Loucy (cell line): ENCODE results near the gene INHA.

Experiments
- H2AFZ ChIP-seq: fragments of 200-600 bp; sonication (generic); 2 replicates; pipeline ENCODE4 v1.6.0; 2016; ENCODE audit warnings: antibody characterized with exemption, mild to moderate bottlenecking, low read length, moderate library complexity
- H3F3A ChIP-seq: fragments of 200-600 bp; 2 replicates; pipeline ENCODE4 v1.6.0; 2016; ENCODE audit warnings: antibody characterized with exemption, low read depth, mild to moderate bottlenecking
- H3K27me3 ChIP-seq: fragments of 200-600 bp; sonication (generic); 2 replicates; pipeline ENCODE4 v1.6.1; 2014; ENCODE audit warnings: low read length, mild to moderate bottlenecking; ENCODE audit not compliant: insufficient read depth, poor library complexity, severe bottlenecking
- H3K36me3 ChIP-seq: fragments of 200-600 bp; sonication (generic); 2 replicates; pipeline ENCODE4 v1.6.1; 2016; ENCODE audit warnings: low read length; ENCODE audit not compliant: insufficient read depth
- H3K4me1 ChIP-seq: fragments of 200-600 bp; sonication (generic); 2 replicates; pipeline ENCODE4 v1.5.1; 2014; ENCODE audit warnings: low read length, mild to moderate bottlenecking; ENCODE audit not compliant: insufficient read depth, poor library complexity, severe bottlenecking
- H3K4me2 ChIP-seq: fragments of 200-600 bp; sonication (generic); 2 replicates; pipeline ENCODE4 v1.6.0; 2014; ENCODE audit warnings: antibody characterized with exemption, low read length, low read depth, mild to moderate bottlenecking; ENCODE audit not compliant: poor library complexity, severe bottlenecking
- H3K4me3 ChIP-seq: fragments of 200-600 bp; sonication (generic); 2 replicates; pipeline ENCODE4 v1.5.1; 2014; ENCODE audit warnings: low read length, mild to moderate bottlenecking, mixed read lengths; ENCODE audit not compliant: poor library complexity, severe bottlenecking
- H3K79me2 ChIP-seq: fragments of 200-600 bp; sonication (generic); 2 replicates; pipeline ENCODE4 v1.6.1; 2014; ENCODE audit warnings: low read length; ENCODE audit not compliant: insufficient read depth
- H3K9ac ChIP-seq: fragments of 200-600 bp; sonication (generic); 2 replicates; pipeline ENCODE4 v1.6.0; 2014; ENCODE audit warnings: mild to moderate bottlenecking, low read depth, low read length, moderate library complexity; ENCODE audit not compliant: poor library complexity, severe bottlenecking
- H3K9me2 ChIP-seq: fragments of 200-600 bp; sonication (generic); replicated peaks from 2 replicates; pipeline ENCODE4 v1.6.1; 2016; ENCODE audit warnings: low read depth, low read length, mixed read lengths
- H3K9me3 ChIP-seq: fragments of 200-600 bp; sonication (generic); 2 replicates; pipeline ENCODE4 v1.6.1; 2014; ENCODE audit warnings: mild to moderate bottlenecking, antibody characterized with exemption, low read length, low read depth; ENCODE audit not compliant: insufficient read depth
- H4K20me1 ChIP-seq: fragments of 200-600 bp; sonication (generic); 2 replicates; pipeline ENCODE4 v1.6.0; 2014; ENCODE audit warnings: antibody characterized with exemption, low read length, mild to moderate bottlenecking; ENCODE audit not compliant: insufficient read depth, poor library complexity, severe bottlenecking
- CTCF ChIP-seq: fragments of 200-600 bp; sonication (generic); conservative IDR thresholded peaks from 2 replicates; pipeline ENCODE4 v1.5.1; 2014; ENCODE audit warnings: mild to moderate bottlenecking, antibody characterized with exemption, low read length
- EZH2phosphoT487 ChIP-seq: fragments of 200-600 bp; IDR thresholded peaks from 2 replicates; pipeline ENCODE4 v1.6.1; 2018; ENCODE audit warnings: antibody characterized with exemption, mild to moderate bottlenecking, moderate library complexity, borderline replicate concordance

The INHA gene

GRCh38 chr2:219615894-219616293, 43.8 kb downstream of the INHA start:
- Histone ChIP-seq H3K27me3 (no peaks in the 10 kb centered on the region), H3K4me3 (no peak overlapping the region), H3K36me3 (peaks cover 5% of the 10 kb centered on the region; the same call in 1 of the 2 replicates), H3K9me3 (no peaks in the 10 kb centered on the region), H4K20me1 (no peaks in the 10 kb centered on the region), H3K4me1 (no peaks in the 10 kb centered on the region), H3K79me2 (no peaks in the 10 kb centered on the region), H3K4me2 (no peak overlapping the region), H3K9me2 (no peaks in the 10 kb centered on the region), H3K9ac (no peak overlapping the region), H3F3A (no peaks in the 10 kb centered on the region), H2AFZ (no peak overlapping the region)
- TF ChIP-seq CTCF (no peak), EZH2phosphoT487 (no peak)

- H3K27me3 ChIP-seq = no peaks in the 10 kb centered on the region
- no peaks in the 10 kb centered on the region for H3K79me2 ChIP-seq
- H4K20me1 ChIP-seq = no peaks in the 10 kb centered on the region
- H3K9me3 ChIP-seq = no peaks in the 10 kb centered on the region
- no peak overlapping the region for H3K9ac ChIP-seq
- H3F3A ChIP-seq = no peaks in the 10 kb centered on the region
- no peak overlapping the region for H3K4me3 ChIP-seq
- H3K4me1 ChIP-seq = no peaks in the 10 kb centered on the region
- H3K36me3 ChIP-seq = peaks cover 5% of the 10 kb centered on the region; the same call in 1 of the 2 replicates
- no peak overlapping the region for H2AFZ ChIP-seq
- TF ChIP-seq EZH2phosphoT487 (no peak), CTCF (no peak)
- H3K9me2 ChIP-seq = no peaks in the 10 kb centered on the region
- H3K4me2 ChIP-seq = no peak overlapping the region
These were observed 44.4 kb downstream of the INHA start for GRCh38 chr2:219616550-219616949.

GRCh38 chr2:219618733-219619122, 46.6 kb downstream of the INHA start:
- Histone ChIP-seq H3K4me2 (no peak overlapping the region), H3K9me2 (no peaks in the 10 kb centered on the region), H4K20me1 (no peaks in the 10 kb centered on the region), H3K36me3 (peaks cover 5% of the 10 kb centered on the region; the same call in 1 of the 2 replicates), H3K79me2 (no peaks in the 10 kb centered on the region), H3K27me3 (no peaks in the 10 kb centered on the region), H2AFZ (no peak overlapping the region), H3K9ac (no peak overlapping the region), H3K4me3 (no peak overlapping the region), H3K9me3 (no peaks in the 10 kb centered on the region), H3K4me1 (no peaks in the 10 kb centered on the region), H3F3A (no peaks in the 10 kb centered on the region)
- TF ChIP-seq CTCF = no peak
- no peak for TF ChIP-seq EZH2phosphoT487
